Gastroesophageal sphincter (tissue), 4 donors: ENCODE measurements around the gene CLCN4. TPM values are rescaled to one million over a fixed set of nuclear protein-coding genes. Genes with fewer than 3 reads are reported as not detected.

Experiments
- ATAC-seq: fragments of 150-250 bp; one replicate; pipeline ENCODE4 v1.9.1; 2016; ENCODE audit warnings: mild to moderate bottlenecking, moderate library complexity
- H3K27ac ChIP-seq, 4 donors: fragments of 200-600 bp; sonication (generic) in 3 of 4; 1 replicate in 3 of 4; 2 replicates in 1 of 4; pipeline ENCODE4 v1.5.1; 2016 to 2019
- H3K27me3 ChIP-seq: fragments of 200-600 bp; sonication (generic); one replicate; pipeline ENCODE4 v1.5.1; 2019
- H3K36me3 ChIP-seq, 2 donors: fragments of 200-600 bp; sonication (generic); one replicate each; pipeline ENCODE4 v1.5.1; 2019; ENCODE audit warnings: control low read depth in 1 of 2
- H3K4me1 ChIP-seq, 3 donors: fragments of 200-600 bp; sonication (generic); 1 replicate in 2 of 3; 2 replicates in 1 of 3; pipeline ENCODE4 v1.5.1; 2016 to 2019; ENCODE audit warnings: control low read depth in 2 of 3
- H3K4me3 ChIP-seq, 2 donors: fragments of 200-600 bp; sonication (generic); one replicate each; pipeline ENCODE4 v1.5.1; 2019; ENCODE audit warnings: mild to moderate bottlenecking in 1 of 2, moderate library complexity in 1 of 2
- H3K9me3 ChIP-seq, 3 donors: fragments of 200-600 bp; sonication (generic); one replicate each; pipeline ENCODE4 v1.5.1; 2017 to 2019; ENCODE audit warnings: control low read depth in 2 of 3
- EP300 ChIP-seq: sonication (generic); formaldehyde crosslinking; IDR thresholded peaks from one replicate; pipeline ENCODE4 v1.6.1; 2017; ENCODE audit warnings: antibody characterized with exemption, mild to moderate bottlenecking
- POLR2A ChIP-seq, 2 donors: fragments of 450-650 bp; IDR thresholded peaks; one replicate each; pipeline ENCODE4 v1.6.1; 2017; ENCODE audit warnings: antibody characterized with exemption in 2 of 2, mild to moderate bottlenecking in 2 of 2, moderate library complexity in 1 of 2
- POLR2AphosphoS5 ChIP-seq: sonication (generic); formaldehyde crosslinking; IDR thresholded peaks from one replicate; pipeline ENCODE4 v1.6.1; 2017; ENCODE audit warnings: antibody characterized with exemption
- WGBS, 2 donors: methylation state at CpG; one replicate each; pipeline ENCODE4 v1.1.5; 2018; ENCODE audit warnings: low coverage in 1 of 2; 5-methylcytosine and 5-hydroxymethylcytosine counted together
- total RNA-seq, 4 donors: library from RNA; depleted of rRNA; stranded (reverse); fragments of >200 nt; gene quantifications; one replicate each; pipeline ENCODE4 v1.1.0, GENCODE V29; 2016
- TF ChIP-seq, protein P1 (sequence below), 4 experiments: fragments of 200-600 bp in 2 of 4; fragments of 450-650 bp in 2 of 4; sonication (generic) in 1 of 4; IDR thresholded peaks; one replicate each; pipeline ENCODE4 v1.5.1; 2017 to 2019; ENCODE audit warnings: antibody characterized with exemption in 4 of 4, mild to moderate bottlenecking in 2 of 4, moderate library complexity in 2 of 4

The CLCN4 gene
- total RNA-seq, 4 donors from 2014 or later, result 0.16 to 2.3 (median 2.0) TPM

DNA sequence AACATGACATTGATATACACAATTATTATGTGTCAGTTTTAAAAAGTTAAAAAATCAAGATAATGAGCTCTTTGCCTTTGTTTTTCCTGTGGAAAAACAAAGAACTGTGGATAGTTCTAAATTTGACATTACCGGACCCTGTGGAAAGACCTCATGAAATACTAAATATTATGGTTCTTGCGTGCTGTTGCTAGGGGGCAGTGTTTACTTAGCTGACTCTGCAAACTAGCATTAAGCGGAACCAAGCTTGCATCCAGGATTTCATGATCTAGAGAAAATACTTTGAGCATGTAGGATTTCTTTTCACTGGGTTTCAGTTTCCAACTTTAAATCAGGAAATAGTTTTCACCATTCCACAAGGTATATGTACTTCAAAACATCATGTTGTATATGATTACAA, 33.6 kb downstream of the CLCN4 start:
- no peak for TF ChIP-seq EP300
- TF ChIP-seq, protein P1, sequence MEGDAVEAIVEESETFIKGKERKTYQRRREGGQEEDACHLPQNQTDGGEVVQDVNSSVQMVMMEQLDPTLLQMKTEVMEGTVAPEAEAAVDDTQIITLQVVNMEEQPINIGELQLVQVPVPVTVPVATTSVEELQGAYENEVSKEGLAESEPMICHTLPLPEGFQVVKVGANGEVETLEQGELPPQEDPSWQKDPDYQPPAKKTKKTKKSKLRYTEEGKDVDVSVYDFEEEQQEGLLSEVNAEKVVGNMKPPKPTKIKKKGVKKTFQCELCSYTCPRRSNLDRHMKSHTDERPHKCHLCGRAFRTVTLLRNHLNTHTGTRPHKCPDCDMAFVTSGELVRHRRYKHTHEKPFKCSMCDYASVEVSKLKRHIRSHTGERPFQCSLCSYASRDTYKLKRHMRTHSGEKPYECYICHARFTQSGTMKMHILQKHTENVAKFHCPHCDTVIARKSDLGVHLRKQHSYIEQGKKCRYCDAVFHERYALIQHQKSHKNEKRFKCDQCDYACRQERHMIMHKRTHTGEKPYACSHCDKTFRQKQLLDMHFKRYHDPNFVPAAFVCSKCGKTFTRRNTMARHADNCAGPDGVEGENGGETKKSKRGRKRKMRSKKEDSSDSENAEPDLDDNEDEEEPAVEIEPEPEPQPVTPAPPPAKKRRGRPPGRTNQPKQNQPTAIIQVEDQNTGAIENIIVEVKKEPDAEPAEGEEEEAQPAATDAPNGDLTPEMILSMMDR (IDR thresholded peaks at IDR 0.05), result peak; percentile 27 to 68 (median 61)
- peak; percentile 7 for TF ChIP-seq POLR2AphosphoS5
- no peak for TF ChIP-seq POLR2A (IDR thresholded peaks at IDR 0.05)
- Histone ChIP-seq H3K27ac (no peak overlapping the region), H3K4me1 (peaks cover 0 to 14% (median 3%) of the 10 kb centered on the region in 3 donors), H3K9me3 (no peaks in the 10 kb centered on the region), H3K27me3 (no peaks in the 10 kb centered on the region), H3K4me3 (no peak overlapping the region), H3K36me3 (no peaks in the 10 kb centered on the region)
- 0% methylated on average over 2 to 3 of the region's 3 CpGs for WGBS, 2 donors
- peak; percentile 54 for ATAC-seq

DNA sequence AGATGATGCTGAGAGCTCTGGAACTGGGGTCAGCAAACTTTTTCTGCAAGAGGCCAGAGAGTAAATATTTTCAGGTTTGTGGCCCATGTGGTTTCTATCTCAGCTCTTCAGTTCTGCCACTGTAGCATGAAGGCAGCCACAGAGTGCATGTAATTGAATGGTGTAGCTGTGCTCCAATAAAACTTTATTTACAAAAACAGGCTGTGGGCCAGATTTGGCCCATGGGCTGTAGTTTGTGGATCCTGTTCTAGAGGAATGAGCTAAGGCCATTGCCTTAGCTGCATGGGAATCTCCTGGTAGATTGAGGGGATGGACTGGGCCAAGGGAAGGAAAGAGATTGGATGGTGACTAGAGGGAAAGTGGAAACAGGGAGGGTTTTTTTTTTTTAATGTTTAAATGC, 36.8 kb downstream of the CLCN4 start:
- TF ChIP-seq, protein P1 (IDR thresholded peaks at IDR 0.05), result no peak
- TF ChIP-seq POLR2AphosphoS5 (no peak), POLR2A (IDR thresholded peaks at IDR 0.05) (no peak), EP300 (no peak)
- Histone ChIP-seq H3K4me3 (no peak overlapping the region), H3K27me3 (no peaks in the 10 kb centered on the region), H3K4me1 (peaks cover 0 to 14% (median 3%) of the 10 kb centered on the region in 3 donors), H3K9me3 (no peaks in the 10 kb centered on the region), H3K27ac (no peak overlapping the region), H3K36me3 (no peaks in the 10 kb centered on the region)
- ATAC-seq, result no peak

DNA sequence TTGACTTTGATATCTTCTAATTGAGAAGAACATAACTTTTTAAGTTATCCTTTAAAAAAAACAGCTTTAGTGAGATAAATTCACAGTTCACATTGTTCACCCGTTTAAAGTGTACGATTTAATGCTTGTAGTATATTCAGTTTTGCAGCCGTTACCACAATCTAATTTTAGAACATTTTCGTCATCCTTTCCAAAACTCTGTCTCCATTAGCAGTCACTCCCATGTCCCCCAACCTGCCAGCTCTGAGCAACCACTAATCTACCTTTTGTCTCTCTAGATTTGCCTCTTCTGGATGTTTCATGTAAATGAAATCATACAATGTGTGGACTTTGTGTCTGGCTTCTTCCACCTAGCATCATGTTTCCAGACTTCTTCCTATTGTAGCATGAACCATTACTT, 38.6 kb downstream of the CLCN4 start:
- 78% methylated on average over 4 of the region's 4 CpGs; no CpG with 5 or more reads in 1 of the 2 donors for WGBS, 2 donors
- Histone ChIP-seq H3K9me3 (no peaks in the 10 kb centered on the region), H3K36me3 (no peaks in the 10 kb centered on the region), H3K4me3 (no peak overlapping the region), H3K4me1 (peaks cover 0 to 3% (median 0%) of the 10 kb centered on the region in 3 donors), H3K27me3 (no peaks in the 10 kb centered on the region), H3K27ac (no peak overlapping the region)
- TF ChIP-seq POLR2AphosphoS5 (no peak), EP300 (no peak), POLR2A (IDR thresholded peaks at IDR 0.05) (no peak)
- TF ChIP-seq, protein P1 (IDR thresholded peaks at IDR 0.05), result no peak
- ATAC-seq, result no peak

DNA sequence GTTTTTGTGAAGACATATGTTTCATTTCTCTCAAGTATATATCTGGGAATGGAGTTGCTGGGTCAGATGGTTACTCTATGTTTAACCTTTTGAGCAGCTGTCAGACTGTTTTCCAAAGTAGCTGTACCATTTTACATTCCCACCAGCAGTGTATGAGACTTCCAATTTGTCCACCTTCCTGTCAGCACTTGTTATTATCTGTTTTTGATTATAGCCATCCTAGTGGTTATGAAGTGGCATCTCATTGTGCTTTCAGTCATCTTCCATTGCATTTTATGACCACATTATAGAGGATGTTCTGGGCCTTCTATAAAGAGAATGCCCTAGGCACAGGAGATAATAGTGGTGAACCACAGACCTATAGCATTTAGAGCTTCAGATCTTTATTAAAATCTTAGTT, 39.2 kb downstream of the CLCN4 start:
- Histone ChIP-seq H3K36me3 (no peaks in the 10 kb centered on the region), H3K4me1 (no peaks in the 10 kb centered on the region), H3K9me3 (no peaks in the 10 kb centered on the region), H3K4me3 (no peak overlapping the region), H3K27me3 (no peaks in the 10 kb centered on the region), H3K27ac (no peak overlapping the region)
- ATAC-seq, result no peak
- no peak for TF ChIP-seq EP300

DNA sequence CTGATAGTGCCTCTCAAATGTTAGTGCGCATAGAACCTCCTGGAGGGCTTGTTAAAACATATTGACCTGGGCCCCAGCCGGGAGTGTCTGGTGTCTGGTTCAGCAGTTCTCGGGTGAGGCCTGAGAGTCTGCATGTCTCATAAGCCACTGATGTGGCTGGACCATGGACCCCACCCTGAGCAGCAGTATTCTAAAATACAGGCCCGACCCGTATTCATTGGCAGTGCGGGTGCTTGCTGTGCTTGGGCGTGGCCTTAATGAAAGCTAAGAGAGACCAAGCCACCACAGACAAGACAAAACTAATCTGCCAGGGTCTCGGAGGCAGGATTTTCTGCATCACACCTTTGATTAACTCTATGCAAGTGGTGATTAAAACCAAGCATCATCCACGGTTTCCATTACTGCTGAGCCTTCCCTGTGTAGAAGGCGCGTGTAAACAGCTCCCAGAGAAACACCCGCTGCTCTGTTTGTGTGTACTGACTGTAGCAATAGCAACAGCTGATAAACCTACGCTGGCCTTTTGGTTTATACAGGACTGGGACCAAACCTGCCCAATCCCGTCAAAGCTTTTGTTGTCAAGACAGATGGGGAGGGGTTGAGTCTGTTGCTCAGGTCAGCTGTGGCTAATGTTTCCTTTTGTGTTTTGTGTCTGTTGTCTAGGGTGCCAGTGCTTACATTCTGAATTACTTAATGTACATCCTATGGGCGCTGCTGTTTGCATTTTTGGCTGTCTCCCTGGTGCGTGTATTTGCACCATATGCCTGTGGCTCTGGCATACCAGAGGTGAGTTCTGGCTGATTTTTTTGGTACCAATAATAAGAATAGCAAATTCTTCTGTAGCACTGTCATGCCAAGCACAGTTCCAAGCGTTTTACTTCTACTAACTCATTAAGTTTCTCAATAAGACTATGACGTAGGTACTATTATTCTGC, 40.8 kb downstream of the CLCN4 start:
- Histone ChIP-seq H3K36me3 (no peaks in the 10 kb centered on the region), H3K9me3 (no peaks in the 10 kb centered on the region), H3K4me1 (no peaks in the 10 kb centered on the region), H3K27ac (no peak overlapping the region), H3K27me3 (no peaks in the 10 kb centered on the region), H3K4me3 (no peak overlapping the region)
- WGBS, 2 donors, result 83 to 100% methylated on average over 1 to 6 of the region's 18 CpGs
- TF ChIP-seq POLR2AphosphoS5 (no peak), EP300 (no peak), POLR2A (IDR thresholded peaks at IDR 0.05) (no peak)
- TF ChIP-seq, protein P1 (IDR thresholded peaks at IDR 0.05), result no peak
- ATAC-seq, result no peak
